Measurements from ENCODE around the gene DTD1.

Gene DTD1

GRCh38 chr20:18657575-18657974 lies 69.7 kb downstream of the DTD1 start:
- no peak overlapping the region for H2AFZ ChIP-seq (ENCODE audit: low read depth, low read length, severe bottlenecking)
- H3K4me2 ChIP-seq (ENCODE audit: low read depth, low read length, poor library complexity, severe bottlenecking), result no peak overlapping the region

GRCh38 chr20:18662279-18663040 lies 74.6 kb downstream of the DTD1 start:
- Histone ChIP-seq H3K9me3 (ENCODE audit: insufficient read depth, low read length) (no peaks in the 10 kb centered on the region), H3K79me2 (ENCODE audit: insufficient read depth, low read length) (no peaks in the 10 kb centered on the region), H4K20me1 (ENCODE audit: low read depth, low read length) (no peaks in the 10 kb centered on the region), H3K27ac (ENCODE audit: low read depth, low read length) (no peak overlapping the region), H3K9me2 (replicated peaks; ENCODE audit: insufficient read depth, low read length) (no peaks in the 10 kb centered on the region), H3K9ac (ENCODE audit: low read length) (no peak overlapping the region), H3K4me2 (ENCODE audit: low read depth, low read length, poor library complexity, severe bottlenecking) (no peak overlapping the region), H3K36me3 (ENCODE audit: low read length) (no peaks in the 10 kb centered on the region), H3F3A (ENCODE audit: insufficient read depth) (no peaks in the 10 kb centered on the region), H3K27me3 (ENCODE audit: low read length) (no peaks in the 10 kb centered on the region), H3K4me3 (ENCODE audit: insufficient read depth, low read length, poor library complexity, severe bottlenecking) (no peak overlapping the region), H2AFZ (ENCODE audit: low read depth, low read length, severe bottlenecking) (no peak overlapping the region)
- TF ChIP-seq CTCF (IDR thresholded peaks at IDR 0.05; ENCODE audit: insufficient read depth, low read length, poor library complexity, severe bottlenecking), result no peak
- no peak for TF ChIP-seq EZH2phosphoT487 (conservative IDR thresholded peaks at IDR 0.05; ENCODE audit: low read length)

More at GRCh38 chr20:18657575-18657974, 69.7 kb downstream of the DTD1 start:
- no peaks in the 10 kb centered on the region for H3K79me2 ChIP-seq (ENCODE audit: insufficient read depth, low read length)
- no peaks in the 10 kb centered on the region for H3K9me2 ChIP-seq (replicated peaks; ENCODE audit: insufficient read depth, low read length)
- H3K9me3 ChIP-seq (ENCODE audit: insufficient read depth, low read length), result no peaks in the 10 kb centered on the region
- no peak overlapping the region for H3K27ac ChIP-seq (ENCODE audit: low read depth, low read length)
- no peaks in the 10 kb centered on the region for H3K27me3 ChIP-seq (ENCODE audit: low read length)
- H3K4me3 ChIP-seq (ENCODE audit: insufficient read depth, low read length, poor library complexity, severe bottlenecking), result no peak overlapping the region
- no peaks in the 10 kb centered on the region for H4K20me1 ChIP-seq (ENCODE audit: low read depth, low read length)
- no peaks in the 10 kb centered on the region for H3F3A ChIP-seq (ENCODE audit: insufficient read depth)
- TF ChIP-seq CTCF (IDR thresholded peaks at IDR 0.05; ENCODE audit: insufficient read depth, low read length, poor library complexity, severe bottlenecking) (no peak), EZH2phosphoT487 (conservative IDR thresholded peaks at IDR 0.05; ENCODE audit: low read length) (no peak)
- H3K36me3 ChIP-seq (ENCODE audit: low read length), result no peaks in the 10 kb centered on the region
- H3K9ac ChIP-seq (ENCODE audit: low read length), result no peak overlapping the region

GRCh38 chr20:18663932-18664331 lies 76.1 kb downstream of the DTD1 start:
- H2AFZ ChIP-seq (ENCODE audit: low read depth, low read length, severe bottlenecking), result no peak overlapping the region
- H4K20me1 ChIP-seq (ENCODE audit: low read depth, low read length), result no peaks in the 10 kb centered on the region
- H3K4me3 ChIP-seq (ENCODE audit: insufficient read depth, low read length, poor library complexity, severe bottlenecking), result no peak overlapping the region
- H3K9ac ChIP-seq (ENCODE audit: low read length), result no peak overlapping the region
- no peak overlapping the region for H3K4me2 ChIP-seq (ENCODE audit: low read depth, low read length, poor library complexity, severe bottlenecking)
- H3K27ac ChIP-seq (ENCODE audit: low read depth, low read length), result no peak overlapping the region
- no peak for TF ChIP-seq EZH2phosphoT487 (conservative IDR thresholded peaks at IDR 0.05; ENCODE audit: low read length)
- no peak for TF ChIP-seq CTCF (IDR thresholded peaks at IDR 0.05; ENCODE audit: insufficient read depth, low read length, poor library complexity, severe bottlenecking)
- no peaks in the 10 kb centered on the region for H3F3A ChIP-seq (ENCODE audit: insufficient read depth)
- H3K9me3 ChIP-seq (ENCODE audit: insufficient read depth, low read length), result no peaks in the 10 kb centered on the region
- no peaks in the 10 kb centered on the region for H3K79me2 ChIP-seq (ENCODE audit: insufficient read depth, low read length)
- H3K36me3 ChIP-seq (ENCODE audit: low read length), result no peaks in the 10 kb centered on the region
- no peaks in the 10 kb centered on the region for H3K27me3 ChIP-seq (ENCODE audit: low read length)
- H3K9me2 ChIP-seq (replicated peaks; ENCODE audit: insufficient read depth, low read length), result no peaks in the 10 kb centered on the region

Measured in SU-DHL-6 (cell line).